GM21717 (cell line): ENCODE results near the gene CHST8.
"Not testable (repeated sequence)": the region's sequence is repeated elsewhere in the genome, so short reads cannot be mapped to it uniquely, and the experiment has no call there.

Source experiments
- ATAC-seq: cut with Tn5 transposase; IDR thresholded peaks from one replicate; pipeline ENCODE4 v1.9.1; 2021; ENCODE audit warnings: mild to moderate bottlenecking, moderate library complexity; ENCODE audit not compliant: unreplicated experiment

CHST8 gene

DNA sequence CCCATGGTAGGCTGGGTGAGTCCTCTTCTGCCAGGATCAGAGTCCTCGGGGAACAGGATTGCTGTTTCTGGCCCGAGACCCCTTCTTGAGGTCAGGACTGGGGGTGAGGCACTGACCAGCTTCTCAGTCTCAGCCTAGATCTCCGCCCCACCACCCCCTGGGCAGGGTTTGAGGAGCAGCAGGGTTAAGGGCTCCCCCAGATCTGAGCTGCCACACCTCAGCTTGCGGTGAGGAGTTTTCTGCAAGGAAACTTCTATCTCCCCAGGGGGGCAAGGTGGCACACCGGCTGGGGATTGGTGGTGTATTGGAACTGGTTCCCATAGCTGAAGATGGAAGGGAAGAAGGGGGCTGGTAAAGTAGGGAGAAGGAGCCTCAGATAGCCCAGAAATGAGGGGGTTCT lies 19.5 kb downstream of the CHST8 start:
- no peak for ATAC-seq

DNA sequence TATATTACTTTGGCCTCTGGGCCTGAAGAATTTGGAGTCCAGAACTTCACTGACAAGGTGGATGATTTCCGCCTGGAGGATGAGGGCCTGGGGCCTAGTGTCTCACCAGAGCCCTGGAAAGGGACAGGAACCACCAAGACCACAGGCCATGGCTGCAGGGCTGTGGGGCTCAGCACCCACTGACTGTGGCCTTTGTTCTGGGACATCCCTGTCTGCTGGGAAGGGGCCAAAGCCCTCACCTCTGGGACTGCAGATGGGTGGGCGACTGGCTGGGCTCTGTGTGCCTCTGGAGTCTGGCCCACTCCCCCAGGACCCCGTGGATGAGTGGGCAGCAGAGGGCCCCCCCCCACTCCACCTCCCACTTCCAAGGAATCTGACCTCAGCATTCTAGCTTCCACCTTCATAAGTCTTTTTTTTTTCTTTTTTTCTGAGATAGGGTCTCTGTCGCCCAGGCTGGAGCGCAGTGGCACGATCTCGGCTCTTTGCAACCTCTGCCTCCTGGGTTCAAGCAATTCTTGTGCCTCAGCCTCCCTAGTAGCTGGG lies 20.3 kb downstream of the CHST8 start:
- no peak for ATAC-seq

DNA sequence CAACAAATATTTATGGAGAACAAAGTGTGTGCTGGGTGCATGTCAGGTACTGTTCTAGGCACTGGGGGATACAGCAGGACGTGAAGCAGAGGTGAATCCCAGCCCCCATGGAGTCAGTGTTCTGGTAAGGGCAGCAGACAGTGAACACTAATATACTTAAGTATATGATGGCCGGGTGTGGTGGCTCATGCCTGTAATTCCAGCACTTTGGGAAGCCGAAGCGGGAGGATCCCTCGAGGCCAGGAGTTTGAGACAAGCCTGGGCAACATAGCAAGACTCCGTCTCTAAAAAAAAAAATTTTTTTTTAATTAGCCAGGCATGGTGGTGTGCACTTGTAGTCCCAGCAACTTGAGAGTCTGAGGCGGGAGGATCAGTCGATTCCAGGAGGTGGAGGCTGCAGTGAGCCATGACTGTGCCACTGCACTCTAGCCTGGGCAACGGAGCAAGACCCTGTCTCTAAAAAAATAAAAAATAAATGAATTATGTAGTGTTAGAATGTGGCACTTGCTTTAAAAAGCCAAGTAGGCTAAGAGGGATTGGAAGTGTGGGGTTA lies 22.6 kb downstream of the CHST8 start:
- ATAC-seq, result no peak

DNA sequence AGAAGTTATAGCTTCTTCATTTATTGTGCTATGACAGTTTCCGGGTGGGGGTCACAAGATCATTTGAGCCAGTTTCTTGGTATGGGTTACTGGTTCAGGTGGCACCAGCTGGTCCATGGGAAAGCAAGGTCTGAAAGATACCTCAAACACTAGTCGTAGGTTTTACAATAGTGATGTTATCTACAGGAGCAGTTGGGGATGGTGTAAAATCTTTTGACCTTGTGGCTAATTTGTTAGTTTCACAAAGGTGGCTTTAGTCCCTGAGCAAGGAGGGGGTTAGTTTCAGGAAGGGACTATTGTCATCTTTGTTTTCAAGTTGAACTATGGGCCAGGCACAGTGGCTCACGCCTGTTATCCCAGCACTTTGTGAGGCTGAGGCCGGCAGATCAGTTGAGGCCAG lies 24.6 kb downstream of the CHST8 start:
- ATAC-seq, result no peak

DNA sequence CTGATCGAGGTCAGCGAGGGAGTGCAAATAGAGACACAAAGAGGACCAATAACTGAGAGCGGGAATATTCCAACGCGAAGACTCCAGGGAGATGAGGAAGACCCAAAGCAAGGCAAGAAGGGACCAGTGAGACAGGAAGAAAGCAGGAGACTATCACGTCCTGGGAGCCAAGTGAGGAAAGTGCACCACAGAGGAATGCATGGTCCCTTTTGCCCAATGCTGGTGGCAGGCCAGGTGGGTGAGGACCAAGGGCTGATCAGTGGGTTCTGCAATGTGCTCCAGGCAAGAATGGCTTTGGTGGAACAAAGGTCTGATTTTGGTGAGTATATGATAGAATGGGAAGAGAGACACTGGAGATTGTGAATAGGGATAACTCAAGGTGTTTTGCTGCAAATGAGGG lies 25.4 kb downstream of the CHST8 start:
- no peak for ATAC-seq

DNA sequence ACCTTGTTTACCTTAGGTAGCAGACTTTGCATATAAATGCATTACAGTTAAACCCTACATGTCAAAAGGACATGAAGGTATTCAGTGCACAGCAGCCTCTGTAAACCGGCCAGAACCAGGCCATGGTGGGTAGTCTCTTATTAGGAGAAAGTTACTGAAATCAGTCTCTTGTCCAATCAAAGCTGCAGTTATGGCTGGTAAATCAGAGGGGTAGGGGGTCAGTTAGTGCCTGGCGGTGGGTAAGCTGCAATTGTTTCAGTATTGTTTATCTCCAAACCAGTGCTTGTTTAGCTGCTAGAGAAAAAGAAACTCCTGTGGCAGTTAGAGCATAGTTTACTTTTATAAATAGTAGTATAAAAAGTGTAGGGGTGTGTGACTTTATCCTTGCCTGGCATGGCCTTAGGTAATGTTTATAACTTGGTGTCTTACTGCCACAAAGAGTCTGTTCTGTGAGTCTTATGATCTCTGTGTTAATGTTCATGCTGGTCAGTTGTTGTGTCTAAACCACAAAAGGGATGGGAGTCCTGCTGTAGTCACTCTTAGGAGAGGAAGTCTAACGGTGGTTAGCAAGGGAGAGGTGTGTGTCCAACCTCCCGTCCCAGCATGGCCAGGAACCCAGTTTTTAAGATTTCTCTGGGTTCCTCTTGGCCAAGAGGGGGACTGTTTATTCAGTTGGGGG lies 28.0 kb downstream of the CHST8 start:
- ATAC-seq, result no peak

DNA sequence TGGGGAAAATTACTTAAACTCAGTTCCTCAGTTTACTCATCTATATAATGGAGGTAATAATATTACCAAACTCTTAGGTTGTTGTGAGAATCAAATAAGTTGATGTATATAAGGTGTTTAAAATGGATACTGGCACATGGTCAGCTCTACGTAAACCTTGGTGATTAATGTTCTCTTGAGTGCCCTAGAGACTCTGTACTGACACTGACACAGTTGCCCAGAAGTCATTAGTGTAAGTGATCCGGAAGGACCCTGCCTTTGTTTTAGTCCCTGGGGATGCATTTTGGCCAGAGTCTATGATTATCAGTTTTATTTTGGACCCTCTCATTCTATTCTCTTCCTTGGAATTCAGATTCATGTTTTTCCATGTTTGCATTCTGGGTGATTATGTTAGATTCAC lies 31.9 kb downstream of the CHST8 start:
- ATAC-seq, result no peak

DNA sequence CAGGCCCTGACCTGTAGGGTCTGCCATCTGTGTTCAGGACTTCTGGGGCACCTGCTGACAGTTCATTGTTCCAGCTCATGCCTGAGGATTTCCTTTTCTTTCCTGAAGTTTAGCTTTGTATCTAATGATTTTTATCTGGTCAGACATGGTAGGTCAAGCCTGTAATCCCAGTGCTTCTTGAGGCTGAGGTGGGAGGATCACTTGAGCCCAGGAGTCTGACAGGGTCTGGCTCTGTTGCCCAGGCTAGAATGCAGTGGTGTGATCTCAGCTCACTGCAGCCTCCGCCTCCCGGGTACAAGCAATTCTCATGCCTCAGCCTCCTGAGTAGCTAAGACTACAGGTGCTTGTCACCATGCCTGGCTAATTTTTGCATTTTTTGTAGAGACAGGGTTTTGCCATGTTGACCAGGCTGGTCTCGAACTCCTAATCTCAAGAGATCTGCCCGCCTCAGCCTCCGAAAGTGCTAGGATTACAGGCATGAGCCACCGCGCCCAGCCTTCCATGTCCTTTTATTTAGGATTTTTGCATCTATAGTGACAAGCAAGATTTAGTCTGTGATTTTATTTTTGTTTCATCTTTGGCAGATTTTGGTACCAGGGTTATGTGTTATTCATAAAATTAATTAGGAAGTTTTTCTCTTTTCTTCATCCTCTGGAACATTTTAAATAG lies 33.2 kb downstream of the CHST8 start:
- no peak for ATAC-seq

DNA sequence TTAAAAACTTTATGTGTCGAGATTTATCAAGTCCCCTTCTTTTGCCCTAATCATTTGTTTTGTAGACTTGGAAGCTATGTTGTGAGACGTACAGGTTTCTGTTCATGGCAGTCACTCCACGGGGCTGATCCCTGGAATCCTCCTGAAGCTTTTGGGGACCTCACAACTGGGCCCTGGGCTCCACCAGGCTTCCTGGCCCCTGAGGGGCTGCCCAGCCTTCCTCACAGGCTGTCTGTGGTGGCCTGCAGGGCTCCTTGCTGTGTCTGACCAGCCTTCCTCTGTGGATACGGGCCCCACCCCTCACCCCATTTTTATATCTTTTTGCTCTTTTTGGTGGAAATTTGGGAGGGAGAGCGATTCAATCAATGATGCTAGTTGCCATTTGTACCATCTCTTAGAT lies 38.1 kb downstream of the CHST8 start:
- ATAC-seq, result no peak

DNA sequence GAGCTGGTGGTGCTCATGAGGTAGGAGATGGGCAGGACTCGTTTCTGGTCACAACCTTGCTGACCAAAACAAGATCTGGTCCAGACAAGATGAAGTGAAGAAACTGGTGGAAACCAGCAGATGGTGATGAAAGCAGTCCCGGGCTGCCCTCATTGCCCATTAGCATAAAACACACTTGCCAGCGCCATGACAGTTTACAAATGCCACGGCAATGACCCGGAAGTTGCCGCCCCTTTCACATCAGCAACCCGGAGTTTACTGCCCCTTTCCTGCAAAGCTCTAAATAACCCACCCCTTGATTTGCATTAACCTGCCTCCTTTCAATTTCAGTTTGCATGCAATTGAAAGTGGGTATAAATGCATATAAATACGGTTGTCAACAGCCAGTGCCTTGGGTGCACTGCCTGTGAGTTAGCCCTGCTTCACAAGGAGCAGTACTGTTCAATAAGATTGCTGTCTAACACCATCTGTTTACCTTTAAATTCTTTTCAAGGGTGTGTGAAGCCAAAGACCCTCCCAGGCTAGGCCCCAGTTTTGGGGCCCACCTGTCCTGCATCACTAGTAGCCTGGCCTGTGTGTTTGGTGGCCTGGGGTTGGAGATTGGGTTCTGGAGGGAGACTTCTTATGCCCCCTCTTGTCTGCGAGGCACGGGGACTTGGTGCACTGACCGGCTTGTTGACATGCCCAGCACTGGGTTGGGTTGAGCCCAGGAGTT lies 38.8 kb downstream of the CHST8 start:
- no peak for ATAC-seq

DNA sequence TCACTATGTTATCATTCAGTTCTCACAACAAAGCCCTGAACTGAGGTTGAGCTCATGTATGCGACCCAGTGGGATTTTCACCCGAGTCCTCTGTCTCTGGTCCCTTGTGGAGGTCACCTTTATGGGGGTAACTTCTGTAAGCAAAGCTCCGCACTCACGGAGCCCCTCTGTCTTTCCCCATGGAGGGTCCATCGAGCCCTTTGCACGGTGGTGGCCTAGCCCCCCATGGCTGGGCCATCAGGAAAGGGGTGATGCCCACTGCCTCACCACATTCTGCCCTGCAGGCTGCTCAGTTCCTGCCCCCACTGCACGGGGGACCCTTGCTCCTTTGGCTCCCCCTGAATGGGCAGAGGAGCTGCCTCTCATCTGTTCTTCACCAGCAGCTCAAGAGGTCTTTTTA lies 39.6 kb downstream of the CHST8 start:
- ATAC-seq, result no peak

DNA sequence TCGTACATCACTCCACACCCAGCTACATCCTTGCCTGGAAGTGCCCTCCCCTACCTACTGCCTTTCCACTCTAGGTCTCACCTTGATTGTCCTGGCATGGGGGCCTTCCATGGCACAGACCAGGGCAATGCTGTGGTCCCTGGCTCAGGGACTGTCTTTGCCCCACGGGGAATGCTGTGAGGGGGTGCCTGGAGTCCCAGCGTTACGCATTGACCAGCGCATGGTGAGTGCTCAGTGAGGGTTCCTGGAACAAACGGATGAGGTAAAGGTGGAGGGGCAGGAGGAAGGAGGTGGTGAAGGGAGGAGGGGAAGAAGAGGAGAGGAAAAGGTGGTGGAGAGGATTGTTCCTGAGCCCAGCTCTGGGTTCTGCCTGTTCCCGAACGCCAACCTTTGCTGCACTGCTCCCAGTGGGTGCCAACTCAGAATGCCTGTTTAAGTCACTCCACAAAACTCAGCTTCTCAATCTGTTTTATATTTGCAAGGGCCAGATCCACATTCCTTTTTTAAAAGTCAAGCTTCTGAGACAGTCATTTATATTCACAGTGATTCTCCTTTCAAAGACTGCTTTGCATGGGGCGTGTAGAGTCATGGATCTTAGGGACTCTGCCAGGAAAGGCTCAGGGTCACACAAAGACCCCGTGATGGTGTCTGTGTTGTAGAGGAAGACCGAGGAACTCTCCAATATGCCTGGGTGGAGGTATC lies 40.8 kb downstream of the CHST8 start:
- no peak for ATAC-seq

DNA sequence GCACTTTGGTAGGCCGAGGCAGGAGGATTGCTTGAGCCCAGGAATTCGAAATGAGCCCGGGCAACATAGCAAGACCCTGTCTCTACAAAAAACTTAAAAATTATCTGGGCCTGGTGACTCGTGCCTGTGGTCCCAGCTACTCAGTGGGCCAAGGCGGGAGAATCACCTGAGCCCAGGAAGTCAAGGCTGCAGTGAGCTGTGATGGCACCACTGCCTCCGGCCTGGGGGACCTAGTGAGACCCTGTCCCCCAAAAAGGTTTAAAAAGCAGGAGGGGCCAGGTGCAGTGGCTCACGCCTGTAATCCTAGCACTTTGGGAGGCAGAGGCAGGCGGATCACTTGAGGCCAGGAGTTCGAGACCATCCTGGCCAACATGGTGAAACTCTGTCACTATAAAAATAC lies 41.6 kb downstream of the CHST8 start:
- not testable (repeated sequence) for ATAC-seq

DNA sequence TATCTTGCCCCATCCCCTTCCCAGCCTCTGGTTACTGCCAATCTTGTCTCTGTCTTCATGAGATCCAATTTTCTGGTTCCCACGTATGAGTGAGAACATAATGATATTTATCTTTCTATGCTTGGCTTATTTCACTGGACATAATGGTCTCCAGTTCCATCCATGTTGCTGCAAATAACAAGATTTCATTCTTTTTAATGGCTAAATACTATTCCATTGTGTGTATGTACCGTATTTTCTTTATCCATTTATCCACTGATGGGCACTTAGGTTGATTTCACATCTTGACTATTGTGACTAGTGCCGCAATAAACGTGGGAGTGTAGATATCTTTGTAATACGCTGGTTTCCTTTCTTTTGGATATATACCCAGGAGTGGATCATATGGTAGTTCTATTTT lies 43.0 kb downstream of the CHST8 start:
- no peak for ATAC-seq

DNA sequence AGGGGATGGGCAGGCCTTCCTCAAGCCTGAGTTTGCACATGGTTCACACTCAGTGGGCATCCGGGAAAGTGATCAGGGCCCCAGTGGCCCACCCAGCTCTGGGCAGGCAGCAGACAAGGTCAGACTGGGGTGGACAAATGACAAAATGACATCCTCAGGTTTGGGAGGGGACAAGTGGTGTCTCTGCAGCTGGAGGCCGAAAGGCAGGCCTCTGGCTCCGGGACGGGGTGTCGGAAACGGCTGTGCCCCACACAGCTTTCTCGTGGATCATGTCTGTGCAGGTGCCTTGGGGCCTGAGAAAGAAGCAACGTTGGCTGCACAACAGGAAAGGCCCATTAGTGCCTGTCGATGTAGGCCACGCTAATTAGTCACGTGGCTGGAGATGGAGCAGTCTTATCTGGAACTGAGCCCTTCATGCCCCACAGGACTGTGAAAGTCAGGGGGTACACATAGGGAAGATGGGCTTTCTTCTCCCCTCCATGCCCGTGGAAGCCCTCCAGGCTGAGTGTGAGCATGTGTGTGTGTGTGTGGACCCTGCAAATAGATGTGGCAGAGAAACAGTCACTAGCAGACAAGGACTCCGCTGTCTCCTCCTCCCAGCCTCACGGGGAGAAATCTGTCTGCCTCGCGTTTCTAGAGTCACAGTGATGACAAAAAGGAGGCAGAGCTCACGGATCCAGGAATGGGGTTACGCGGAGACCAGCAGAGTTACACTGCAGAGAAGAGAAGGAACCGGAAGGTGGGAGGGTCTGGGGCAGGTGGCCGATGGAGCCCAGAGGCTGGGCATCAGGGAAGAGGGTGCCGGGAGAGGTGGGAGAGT lies 44.2 kb downstream of the CHST8 start:
- ATAC-seq, result no peak

DNA sequence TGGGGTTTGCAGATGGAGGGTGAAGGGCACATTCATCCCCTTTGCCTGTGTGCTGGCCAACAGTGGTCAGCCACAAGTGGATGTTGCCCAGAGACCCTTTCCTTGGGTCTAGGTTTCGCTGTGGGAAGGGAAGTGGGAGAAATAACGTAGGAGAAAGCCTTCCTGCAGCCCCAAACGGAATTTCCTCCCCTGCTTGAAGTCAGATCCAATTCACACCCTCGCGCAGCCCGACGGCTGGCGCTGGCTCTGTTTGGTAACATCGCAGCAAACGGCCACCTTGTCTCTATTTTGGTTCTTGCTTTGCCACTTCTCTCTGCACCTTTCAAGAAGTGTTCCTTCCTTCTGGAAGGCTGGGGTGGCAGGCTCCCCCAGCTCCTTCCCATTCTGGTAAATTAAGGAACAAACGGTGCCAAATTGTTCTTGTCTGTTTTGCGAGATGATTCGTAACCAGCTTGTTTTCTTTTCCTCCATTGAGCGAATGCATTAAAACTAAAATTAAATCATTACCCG lies 45.4 kb downstream of the CHST8 start:
- no peak for ATAC-seq

DNA sequence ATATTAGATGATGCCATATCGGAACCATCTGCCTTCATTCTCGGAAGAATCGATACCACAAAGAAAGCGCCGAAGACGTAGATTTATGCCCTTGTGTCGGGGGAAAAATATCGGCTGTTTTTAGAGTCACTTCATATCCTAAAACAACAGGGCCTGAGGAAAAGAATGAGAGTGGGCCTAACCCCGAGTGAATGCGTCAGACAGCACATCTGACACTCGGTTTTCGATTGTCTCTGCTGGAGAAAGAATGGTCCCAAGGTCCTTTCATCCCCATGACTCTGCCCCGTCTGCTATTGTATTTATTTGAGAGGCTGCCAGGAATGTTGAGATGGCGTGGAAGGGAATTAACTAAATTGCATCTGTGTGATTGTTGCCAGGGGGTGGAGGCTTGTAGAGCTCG lies 46.1 kb downstream of the CHST8 start:
- ATAC-seq, result no peak

DNA sequence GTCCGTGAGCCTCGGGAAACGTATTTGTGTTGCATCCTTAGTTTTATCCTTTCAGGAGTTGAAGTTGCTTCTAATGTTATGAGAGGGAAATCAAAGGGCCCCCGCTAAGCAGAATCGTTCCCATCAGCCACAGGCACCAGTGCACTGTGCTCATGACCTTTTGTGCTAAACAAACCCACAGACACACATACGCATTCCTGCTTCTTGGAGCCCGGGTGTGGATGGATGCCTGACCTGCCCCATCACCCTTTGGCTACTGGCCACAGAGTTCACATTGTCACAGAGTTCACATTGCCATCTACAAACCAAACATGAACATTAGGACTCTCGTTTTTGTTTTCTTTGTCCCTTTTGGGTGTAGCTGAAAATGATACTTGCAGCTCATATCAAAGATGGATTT lies 47.2 kb downstream of the CHST8 start:
- ATAC-seq, result no peak

DNA sequence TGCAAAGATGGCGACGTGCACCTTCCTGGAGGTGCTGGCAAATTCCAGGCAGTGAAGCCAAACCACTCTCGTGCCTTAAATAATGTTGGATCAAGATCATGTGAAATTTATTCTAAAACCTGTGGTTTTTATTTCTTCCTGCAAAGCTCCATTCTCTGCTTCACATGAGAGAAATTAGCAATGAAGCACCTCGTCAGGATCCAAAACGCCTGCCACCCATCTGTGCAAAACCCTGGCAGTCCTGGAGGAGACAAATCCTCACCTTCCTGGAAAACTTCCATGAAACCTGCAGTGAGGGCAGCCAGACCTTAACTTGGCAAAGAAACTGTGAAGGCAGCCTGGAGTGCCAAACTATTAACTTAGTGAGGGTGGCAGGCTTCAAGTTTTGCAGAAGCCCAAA lies 47.6 kb downstream of the CHST8 start:
- ATAC-seq, result no peak

DNA sequence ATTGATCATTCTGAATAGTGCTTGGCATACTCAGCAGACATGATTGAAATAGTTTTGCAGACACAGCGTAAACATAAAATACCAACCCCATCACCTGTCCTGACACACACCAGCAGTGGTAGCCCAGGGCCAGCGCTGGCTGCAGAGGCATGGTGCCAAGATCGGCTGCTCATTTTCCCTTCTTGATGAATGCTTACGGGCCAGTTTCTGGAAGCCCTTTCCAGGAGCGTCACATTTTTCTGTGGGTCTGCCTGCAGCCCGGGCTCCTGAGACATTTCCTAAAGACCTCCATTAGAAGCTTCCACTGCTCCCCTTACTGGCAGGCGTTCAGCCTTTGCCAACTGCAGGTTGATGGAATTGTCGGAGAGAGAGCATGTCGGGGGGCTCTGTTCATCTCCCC lies 48.6 kb downstream of the CHST8 start:
- ATAC-seq, result no peak
